Brain pericyte (primary cell): ENCODE measurements around the gene SLIRP.
"Not testable (repeated sequence)": the region's sequence is repeated elsewhere in the genome, so short reads cannot be mapped to it uniquely, and the experiment has no call there.

ENCODE experiments used
- DNase-seq: peaks from one replicate; pipeline ENCODE4 v3.0.0-alpha.2; 2012; ENCODE audit warnings: low read depth, low spot score

SLIRP gene

GRCh38 chr14:77741438-77741837 lies 33.5 kb downstream of the SLIRP start:
- no peak for DNase-seq

DNA sequence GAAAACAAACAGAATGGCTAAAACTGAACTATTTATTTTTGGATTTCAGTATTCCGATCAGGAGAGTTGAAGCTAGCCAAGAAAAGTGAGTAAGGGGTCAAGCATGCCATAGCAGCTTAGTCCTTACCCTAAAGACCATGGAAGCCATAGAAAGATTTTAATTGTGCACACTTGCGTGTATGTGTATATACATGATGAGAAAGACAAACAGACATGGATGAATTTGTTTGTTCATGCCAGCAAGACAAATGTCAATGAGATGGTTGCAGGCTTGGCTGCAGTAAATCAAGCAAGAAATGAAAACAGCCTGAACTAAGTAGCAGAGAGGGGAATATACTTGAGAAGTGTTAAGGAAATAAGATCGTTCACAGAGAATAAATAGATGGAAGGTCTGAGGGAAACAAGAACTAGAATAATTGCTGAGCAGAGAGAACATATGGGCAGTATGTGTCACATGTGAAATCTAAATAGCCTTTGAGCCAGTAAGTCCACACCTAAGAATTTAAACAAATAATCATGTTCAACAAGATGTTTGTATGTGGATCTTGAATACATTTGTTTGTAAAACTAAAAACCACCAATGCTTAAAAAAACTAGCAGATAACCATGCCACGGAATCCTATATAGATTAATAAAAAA lies 38.3 kb downstream of the SLIRP start:
- no peak for DNase-seq

GRCh38 chr14:77747425-77747824 lies 39.5 kb downstream of the SLIRP start:
- not testable (repeated sequence) for DNase-seq

GRCh38 chr14:77752266-77752665 lies 44.4 kb downstream of the SLIRP start:
- DNase-seq = no peak

DNA sequence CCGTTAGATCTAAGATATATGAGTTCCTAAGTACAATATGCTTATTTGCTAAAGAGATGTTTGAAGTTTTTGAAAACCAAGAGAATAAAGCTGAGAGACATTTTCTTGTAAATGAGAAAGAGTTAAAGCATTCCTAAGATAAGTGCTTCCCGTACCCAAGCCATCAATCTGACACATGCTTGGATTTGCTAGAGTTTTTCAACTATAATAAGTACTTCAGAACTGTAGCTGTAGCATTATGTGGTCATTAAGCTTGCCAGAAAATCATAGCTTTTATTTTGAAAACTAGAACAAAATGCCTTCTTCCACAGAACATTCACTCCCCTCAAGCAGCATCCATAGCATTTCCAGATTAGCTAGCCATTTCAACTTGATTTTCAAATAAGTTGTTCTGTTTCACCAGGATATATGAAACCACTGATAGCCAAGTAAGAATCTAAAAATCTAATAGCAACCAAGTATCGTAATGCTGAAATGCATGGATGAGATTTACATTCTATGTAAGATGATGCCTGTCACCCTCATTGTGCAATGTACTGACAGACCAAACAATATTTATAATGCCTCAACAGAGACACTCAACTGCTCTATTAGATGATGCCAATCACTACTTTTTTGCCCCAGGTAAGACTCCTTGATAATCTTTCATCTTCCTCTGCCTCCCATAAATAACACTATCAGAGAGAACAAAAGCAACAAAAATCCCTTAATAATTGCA lies 45.1 kb downstream of the SLIRP start:
- no peak for DNase-seq

- peak; percentile 36 for DNase-seq
Measured at GRCh38 chr14:77760381-77761204, 52.7 kb downstream of the SLIRP start, which contains the start of gene SNW1. SNW1 (minus strand) TSS chr14:77761156; CDS start chr14:77761127, 29 bp downstream.

DNA sequence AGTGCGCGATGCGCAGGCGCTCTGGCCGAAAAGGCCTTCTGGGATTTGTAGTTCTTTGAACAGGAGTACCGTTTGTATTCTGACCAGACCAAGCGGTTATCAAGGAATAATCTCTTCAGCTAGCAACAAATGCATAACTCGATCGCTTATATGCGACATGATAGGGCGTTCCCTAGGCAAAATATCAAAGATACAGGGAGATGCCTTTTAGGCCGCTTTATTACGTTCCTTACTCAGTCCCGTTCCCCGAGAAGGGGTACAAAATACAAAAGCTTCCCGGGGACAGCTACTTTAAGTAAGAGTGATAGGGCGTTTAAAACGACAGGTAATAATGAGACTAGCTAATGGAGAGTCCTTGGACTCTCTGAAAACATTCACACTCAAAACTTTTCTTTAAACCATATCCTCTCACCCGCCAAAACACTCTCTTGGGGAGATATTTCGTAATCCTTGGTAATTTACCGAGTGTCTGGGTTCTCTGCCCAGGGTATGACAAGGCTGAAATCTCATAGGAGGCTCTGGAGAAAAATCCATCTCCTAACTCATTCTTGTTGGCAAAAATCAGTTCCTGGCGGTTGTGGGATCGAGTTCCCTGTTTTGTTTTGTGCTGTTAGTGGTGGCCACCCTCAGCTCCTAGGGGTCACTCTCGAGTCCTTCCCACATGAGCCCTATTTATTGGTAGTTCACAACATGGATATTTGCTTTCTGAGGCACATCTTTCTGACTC lies 53.5 kb downstream of the SLIRP start:
- peak; percentile 76 for DNase-seq

DNA sequence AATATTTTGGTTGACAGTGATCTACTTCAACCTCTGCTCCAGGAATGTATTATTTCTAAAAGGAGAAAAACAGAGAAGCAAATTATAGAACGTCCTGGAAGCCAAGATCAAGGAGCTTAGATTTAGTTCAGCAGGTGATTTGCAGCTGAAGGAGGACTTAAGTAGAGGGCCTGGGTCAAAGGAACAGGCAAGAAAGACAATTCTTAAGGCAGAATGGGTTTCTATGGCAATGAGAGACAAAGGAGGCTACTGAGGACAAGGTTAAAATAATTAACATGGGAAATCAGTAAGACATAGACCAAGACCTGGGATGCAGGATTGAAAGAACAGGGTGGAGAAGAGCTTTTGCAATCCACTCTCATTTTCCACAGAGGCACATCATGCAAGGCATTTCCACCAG lies 55.4 kb downstream of the SLIRP start:
- no peak for DNase-seq

DNA sequence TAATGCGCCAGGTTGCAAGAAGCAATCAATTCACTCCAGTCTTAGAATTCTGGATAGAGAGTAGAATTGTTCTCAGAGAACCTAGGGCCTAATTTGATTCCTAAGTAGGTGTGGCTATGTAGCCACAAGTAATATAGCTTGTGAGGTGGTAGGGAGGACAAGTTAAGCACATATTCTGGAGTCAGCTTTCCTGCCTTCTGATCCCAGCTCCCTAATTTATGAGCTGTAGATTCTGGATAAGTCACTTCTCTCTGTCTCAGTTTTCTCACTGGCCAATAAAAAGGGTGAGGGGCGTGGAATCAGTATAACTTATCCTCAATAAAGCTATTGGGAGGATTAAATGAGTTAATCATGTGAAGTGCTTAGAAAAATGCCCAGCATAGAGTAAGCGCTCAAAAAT lies 56.1 kb downstream of the SLIRP start:
- DNase-seq = no peak
